ENCODE measurements around the gene PHKA2.

PHKA2 gene

DNA sequence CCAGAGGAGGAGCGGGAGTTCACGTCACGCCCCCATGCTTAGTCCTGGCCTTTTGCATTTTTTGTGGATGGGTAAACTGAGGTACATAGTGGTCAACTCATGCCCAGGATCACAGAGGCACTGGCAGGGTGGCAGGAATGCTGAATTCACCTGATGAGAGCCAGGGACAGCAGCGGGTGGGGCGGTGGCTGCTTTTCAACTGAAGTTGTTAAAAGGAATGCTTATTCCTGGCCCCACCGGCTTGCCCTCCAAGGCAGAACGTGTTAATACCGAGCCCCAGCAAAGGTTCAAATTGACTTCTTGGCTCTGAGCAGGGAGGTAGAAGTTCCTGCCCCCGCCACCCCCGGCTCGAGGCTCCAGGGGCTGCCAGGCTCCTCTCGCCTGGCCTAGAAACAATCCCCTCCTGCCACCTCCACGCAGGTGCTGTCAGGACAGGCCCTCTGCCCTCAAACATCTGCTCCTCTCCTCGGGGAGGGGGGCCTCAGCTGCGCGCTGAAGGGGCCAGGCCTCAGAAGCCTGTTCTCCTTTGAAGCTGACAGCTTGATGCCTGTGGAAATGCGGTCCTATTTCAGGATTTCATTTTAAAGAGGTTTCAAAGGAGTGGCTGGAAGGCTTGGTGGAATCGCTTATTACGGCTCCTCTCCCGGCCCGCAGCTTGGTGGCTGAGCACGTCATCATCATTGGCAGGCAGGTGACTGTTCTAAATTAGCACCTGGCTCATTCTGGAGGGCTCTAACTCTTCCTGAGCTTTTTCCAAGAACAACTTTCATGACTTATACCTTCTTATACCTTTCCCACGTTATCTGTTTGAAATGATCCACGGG is 93.0 kb downstream of the PHKA2 start:
- Histone ChIP-seq H3K4me1 (ENCODE audit: insufficient read depth, insufficient read length) (peaks cover 7% of the 10 kb centered on the region), H3K4me3 (ENCODE audit: insufficient read length, low read depth) (no peak overlapping the region), H3K9me3 (ENCODE audit: insufficient read depth, low read length) (no peaks in the 10 kb centered on the region), H3K36me3 (ENCODE audit: insufficient read depth, insufficient read length, low read length) (peaks cover 16% of the 10 kb centered on the region), H3K27me3 (ENCODE audit: insufficient read depth, insufficient read length) (no peaks in the 10 kb centered on the region), H3K9ac (ENCODE audit: insufficient read length, low read depth) (no peak overlapping the region)
- DNase-seq (ENCODE audit: low read depth, low spot score): no peak
- no peak for TF ChIP-seq SUZ12 (IDR thresholded peaks at IDR 0.05; ENCODE audit: extremely low read depth, insufficient read depth, insufficient read length)
- no peak for TF ChIP-seq YY1 (IDR thresholded peaks at IDR 0.05; ENCODE audit: insufficient read depth, insufficient read length)
- no peak for TF ChIP-seq ZNF274 (IDR thresholded peaks at IDR 0.05; ENCODE audit: low read depth, low read length)

DNA sequence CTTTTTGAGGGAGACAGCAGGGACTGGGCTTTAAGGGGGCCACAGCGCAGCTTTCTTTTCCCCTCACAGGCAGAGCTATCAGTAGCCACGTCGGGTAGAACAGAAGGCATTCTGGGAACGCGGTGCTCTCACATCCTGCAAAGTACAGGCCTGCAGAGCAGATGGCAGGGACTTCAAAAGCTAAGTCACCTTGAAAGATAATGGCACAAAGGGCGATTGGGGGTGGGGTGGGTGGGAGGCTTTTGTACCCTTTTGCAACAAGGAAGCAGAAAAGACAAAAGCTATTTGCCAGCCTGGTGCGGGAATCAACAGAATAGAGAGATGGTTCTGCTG is 93.9 kb downstream of the PHKA2 start:
- DNase-seq (ENCODE audit: low read depth, low spot score): no peak
- TF ChIP-seq ZNF274 (IDR thresholded peaks at IDR 0.05; ENCODE audit: low read depth, low read length) (no peak), YY1 (IDR thresholded peaks at IDR 0.05; ENCODE audit: insufficient read depth, insufficient read length) (no peak), SUZ12 (IDR thresholded peaks at IDR 0.05; ENCODE audit: extremely low read depth, insufficient read depth, insufficient read length) (no peak)
- Histone ChIP-seq H3K36me3 (ENCODE audit: insufficient read depth, insufficient read length, low read length) (peaks cover 16% of the 10 kb centered on the region), H3K9ac (ENCODE audit: insufficient read length, low read depth) (no peak overlapping the region), H3K9me3 (ENCODE audit: insufficient read depth, low read length) (no peaks in the 10 kb centered on the region), H3K4me1 (ENCODE audit: insufficient read depth, insufficient read length) (peaks cover 7% of the 10 kb centered on the region), H3K27me3 (ENCODE audit: insufficient read depth, insufficient read length) (no peaks in the 10 kb centered on the region), H3K4me3 (ENCODE audit: insufficient read length, low read depth) (no peak overlapping the region)

DNA sequence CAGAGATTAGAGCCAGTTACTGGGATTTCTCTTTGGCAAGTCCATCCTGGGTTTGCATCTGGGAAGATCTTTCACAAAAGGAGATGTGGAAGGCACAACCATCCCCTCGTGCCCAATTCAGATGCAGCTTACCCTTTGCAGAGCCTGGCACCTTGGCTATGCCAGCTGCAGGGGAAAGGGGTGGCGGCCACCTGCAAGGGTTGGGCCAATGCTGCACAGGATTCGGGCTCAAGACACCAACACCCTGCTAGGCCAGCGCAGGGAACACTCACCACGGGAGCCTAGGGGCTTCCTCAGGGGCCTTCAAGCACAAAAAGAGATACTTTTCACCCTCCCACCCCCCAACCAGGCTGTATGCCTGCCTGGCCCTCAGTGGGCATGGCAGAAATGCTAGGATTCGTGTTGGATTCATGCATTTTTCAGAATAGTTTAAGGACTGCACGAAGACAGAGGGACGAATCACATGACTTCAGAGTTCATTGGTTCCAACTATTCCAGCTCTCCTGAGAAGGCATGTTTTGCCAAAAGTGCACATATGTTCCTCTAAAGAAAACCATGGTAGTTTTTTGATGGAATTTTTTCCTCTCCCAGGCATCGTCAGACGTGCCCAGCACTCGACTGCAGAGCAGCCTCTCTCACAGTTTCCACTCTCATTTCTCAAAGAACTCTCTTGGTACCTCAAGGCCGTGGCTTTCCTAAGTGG is 94.4 kb downstream of the PHKA2 start:
- no peaks in the 10 kb centered on the region for H3K9me3 ChIP-seq (ENCODE audit: insufficient read depth, low read length)
- no peak overlapping the region for H3K9ac ChIP-seq (ENCODE audit: insufficient read length, low read depth)
- no peak for DNase-seq (ENCODE audit: low read depth, low spot score)
- H3K4me3 ChIP-seq (ENCODE audit: insufficient read length, low read depth): no peak overlapping the region
- H3K4me1 ChIP-seq (ENCODE audit: insufficient read depth, insufficient read length): peaks cover 7% of the 10 kb centered on the region
- peaks cover 16% of the 10 kb centered on the region for H3K36me3 ChIP-seq (ENCODE audit: insufficient read depth, insufficient read length, low read length)
- no peaks in the 10 kb centered on the region for H3K27me3 ChIP-seq (ENCODE audit: insufficient read depth, insufficient read length)
- TF ChIP-seq YY1 (IDR thresholded peaks at IDR 0.05; ENCODE audit: insufficient read depth, insufficient read length) (no peak), SUZ12 (IDR thresholded peaks at IDR 0.05; ENCODE audit: extremely low read depth, insufficient read depth, insufficient read length) (no peak), ZNF274 (IDR thresholded peaks at IDR 0.05; ENCODE audit: low read depth, low read length) (no peak)

DNA sequence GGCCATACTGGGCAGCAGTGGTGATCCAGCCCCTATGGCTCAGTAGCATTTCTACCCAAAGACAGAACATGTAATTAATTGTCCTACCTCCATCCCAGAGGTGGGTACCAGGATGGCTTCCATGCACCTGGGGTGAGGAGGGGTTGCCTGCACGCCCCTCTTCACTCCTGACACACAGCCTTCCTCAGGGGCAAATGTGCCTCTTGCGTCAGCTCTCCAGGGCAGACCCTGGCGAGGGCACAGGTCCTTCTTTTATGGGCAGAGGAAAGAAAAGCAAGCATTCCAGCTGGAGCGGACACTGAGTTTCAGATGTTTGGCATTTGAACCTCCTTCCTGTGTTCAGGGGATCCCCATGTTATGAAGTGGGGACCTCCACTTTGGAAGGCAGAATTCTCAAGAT is 95.6 kb downstream of the PHKA2 start:
- Histone ChIP-seq H3K4me3 (ENCODE audit: insufficient read length, low read depth) (no peak overlapping the region), H3K27me3 (ENCODE audit: insufficient read depth, insufficient read length) (no peaks in the 10 kb centered on the region), H3K9ac (ENCODE audit: insufficient read length, low read depth) (no peak overlapping the region), H3K9me3 (ENCODE audit: insufficient read depth, low read length) (no peaks in the 10 kb centered on the region), H3K4me1 (ENCODE audit: insufficient read depth, insufficient read length) (peaks cover 9% of the 10 kb centered on the region), H3K36me3 (ENCODE audit: insufficient read depth, insufficient read length, low read length) (peaks cover 6% of the 10 kb centered on the region)
- TF ChIP-seq YY1 (IDR thresholded peaks at IDR 0.05; ENCODE audit: insufficient read depth, insufficient read length) (no peak), ZNF274 (IDR thresholded peaks at IDR 0.05; ENCODE audit: low read depth, low read length) (no peak), SUZ12 (IDR thresholded peaks at IDR 0.05; ENCODE audit: extremely low read depth, insufficient read depth, insufficient read length) (no peak)
- no peak for DNase-seq (ENCODE audit: low read depth, low spot score)

DNA sequence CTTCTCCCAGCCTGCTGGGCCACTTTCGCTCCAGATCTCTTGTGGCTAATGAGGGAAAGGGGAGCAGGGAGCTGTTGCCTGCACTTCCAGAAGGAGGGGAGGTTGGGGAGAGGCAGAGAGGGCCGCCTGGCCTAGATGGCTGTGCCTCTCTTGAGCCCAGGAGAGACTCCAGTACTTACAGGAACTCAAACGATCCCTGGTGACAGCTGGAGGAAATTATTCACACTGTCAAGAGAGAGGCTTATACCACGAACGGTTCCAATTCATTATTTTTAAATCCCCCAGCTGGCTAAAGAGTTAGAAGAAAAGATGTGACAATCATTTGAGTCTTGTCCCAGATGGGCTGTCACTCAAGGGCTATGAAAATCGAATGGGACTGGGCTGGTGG is 96.1 kb downstream of the PHKA2 start:
- H3K9ac ChIP-seq (ENCODE audit: insufficient read length, low read depth): no peak overlapping the region
- no peak for TF ChIP-seq ZNF274 (IDR thresholded peaks at IDR 0.05; ENCODE audit: low read depth, low read length)
- no peak for TF ChIP-seq SUZ12 (IDR thresholded peaks at IDR 0.05; ENCODE audit: extremely low read depth, insufficient read depth, insufficient read length)
- TF ChIP-seq YY1 (IDR thresholded peaks at IDR 0.05; ENCODE audit: insufficient read depth, insufficient read length): no peak
- no peak overlapping the region for H3K4me3 ChIP-seq (ENCODE audit: insufficient read length, low read depth)
- no peaks in the 10 kb centered on the region for H3K9me3 ChIP-seq (ENCODE audit: insufficient read depth, low read length)
- peaks cover 1% of the 10 kb centered on the region for H3K36me3 ChIP-seq (ENCODE audit: insufficient read depth, insufficient read length, low read length)
- H3K4me1 ChIP-seq (ENCODE audit: insufficient read depth, insufficient read length): peaks cover 9% of the 10 kb centered on the region
- no peak for DNase-seq (ENCODE audit: low read depth, low spot score)
- H3K27me3 ChIP-seq (ENCODE audit: insufficient read depth, insufficient read length): no peaks in the 10 kb centered on the region

DNA sequence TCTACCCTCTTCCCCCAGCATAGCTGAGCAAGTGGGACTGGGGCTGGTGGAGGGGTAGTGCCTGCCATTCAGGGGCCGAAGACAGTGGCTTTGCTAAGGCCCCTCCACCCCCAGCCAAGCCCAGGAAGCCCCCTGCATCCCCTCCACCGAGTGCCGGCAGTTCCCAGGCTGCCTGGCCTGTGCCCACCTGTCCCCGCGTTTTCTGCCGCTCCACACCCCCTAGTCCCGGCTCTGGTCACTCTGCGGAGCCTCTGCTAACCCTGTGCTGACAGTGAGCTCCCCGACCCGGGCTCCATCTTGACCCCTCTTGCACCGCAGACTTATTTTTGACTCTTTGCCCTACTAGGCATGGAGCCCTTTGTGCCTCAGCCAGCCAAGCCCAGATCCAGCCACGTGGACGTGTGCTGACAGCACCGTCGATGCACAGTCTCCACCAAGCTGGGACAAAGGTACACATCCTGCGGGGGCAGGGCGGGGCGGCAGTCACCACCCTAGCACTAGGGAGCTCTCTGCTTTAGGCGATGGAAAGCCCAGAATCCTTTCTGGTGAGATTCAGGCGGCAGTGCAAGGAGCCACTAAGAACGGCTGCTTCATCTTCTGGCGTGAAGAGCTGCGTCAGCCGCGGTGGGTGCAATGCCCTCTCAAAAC is 96.6 kb downstream of the PHKA2 start:
- Histone ChIP-seq H3K4me1 (ENCODE audit: insufficient read depth, insufficient read length) (peaks cover 9% of the 10 kb centered on the region), H3K9me3 (ENCODE audit: insufficient read depth, low read length) (no peaks in the 10 kb centered on the region), H3K9ac (ENCODE audit: insufficient read length, low read depth) (peak overlapping the region; percentile 68), H3K27me3 (ENCODE audit: insufficient read depth, insufficient read length) (no peaks in the 10 kb centered on the region), H3K4me3 (ENCODE audit: insufficient read length, low read depth) (no peak overlapping the region), H3K36me3 (ENCODE audit: insufficient read depth, insufficient read length, low read length) (no peaks in the 10 kb centered on the region)
- DNase-seq (ENCODE audit: low read depth, low spot score): no peak
- TF ChIP-seq ZNF274 (IDR thresholded peaks at IDR 0.05; ENCODE audit: low read depth, low read length) (no peak), YY1 (IDR thresholded peaks at IDR 0.05; ENCODE audit: insufficient read depth, insufficient read length) (no peak), SUZ12 (IDR thresholded peaks at IDR 0.05; ENCODE audit: extremely low read depth, insufficient read depth, insufficient read length) (no peak)
